SK-N-SH treated with all-trans-retinoic acid at 6 μM for 48 hours (cell line): ENCODE results near the gene PIWIL1.

Experiments used
- ATAC-seq: fragments of 200-7000 bp; cut with Tn5 transposase; 3 replicates; pipeline ENCODE4 v1.9.1; 2020; ENCODE audit warnings: mild to moderate bottlenecking, moderate library complexity
- ARNTL ChIP-seq: fragments of 450-650 bp; formaldehyde crosslinking; IDR thresholded peaks from 2 replicates; pipeline ENCODE4 v1.5.0; 2020; ENCODE audit warnings: low read depth, mild to moderate bottlenecking, moderate library complexity, borderline replicate concordance
- BACH2 ChIP-seq: fragments of 250-450 bp; sonication (Bioruptor Pico); IDR thresholded peaks from 2 replicates; pipeline ENCODE4 v1.9.0; 2021; ENCODE audit warnings: mild to moderate bottlenecking, borderline replicate concordance
- CSDC2 ChIP-seq: fragments of 250-450 bp; sonication (Bioruptor Pico); IDR thresholded peaks from 2 replicates; pipeline ENCODE4 v1.5.0; 2020; ENCODE audit warnings: mild to moderate bottlenecking, moderate library complexity
- ESRRG ChIP-seq: fragments of 250-450 bp; sonication (Bioruptor Pico); IDR thresholded peaks from 2 replicates; pipeline ENCODE4 v1.6.1; 2021; ENCODE audit warnings: mild to moderate bottlenecking
- ISL1 ChIP-seq: fragments of 250-450 bp; sonication (Bioruptor Pico); IDR thresholded peaks from 2 replicates; pipeline ENCODE4 v2.1.2; 2022; ENCODE audit warnings: mild to moderate bottlenecking, moderate library complexity
- OSR1 ChIP-seq: fragments of 250-450 bp; sonication (Bioruptor Pico); IDR thresholded peaks from 2 replicates; pipeline ENCODE4 v1.8.0; 2022; ENCODE audit warnings: moderate library complexity, mild to moderate bottlenecking, inconsistent platforms
- RARB ChIP-seq: fragments of 250-450 bp; sonication (Bioruptor Pico); IDR thresholded peaks from 2 replicates; pipeline ENCODE4 v1.8.0; 2021; ENCODE audit warnings: mild to moderate bottlenecking, moderate library complexity
- SNAI2 ChIP-seq: fragments of 250-450 bp; sonication (Bioruptor Pico); IDR thresholded peaks from 2 replicates; pipeline ENCODE4 v1.5.0; 2020; ENCODE audit warnings: mild to moderate bottlenecking, moderate library complexity
- TOX ChIP-seq: fragments of 250-450 bp; sonication (Bioruptor Pico); IDR thresholded peaks from 2 replicates; pipeline ENCODE4 v1.8.0; 2021; ENCODE audit warnings: mild to moderate bottlenecking, moderate library complexity, borderline replicate concordance
- ZC3H10 ChIP-seq: fragments of 250-450 bp; sonication (Bioruptor Pico); IDR thresholded peaks from 2 replicates; pipeline ENCODE4 v1.5.1; 2021; ENCODE audit warnings: mild to moderate bottlenecking, moderate library complexity
- ZFP3 ChIP-seq: fragments of 250-450 bp; sonication (Bioruptor Pico); IDR thresholded peaks from 2 replicates; pipeline ENCODE4 v1.5.0; 2020; ENCODE audit warnings: mild to moderate bottlenecking, moderate library complexity
- ZFP30 ChIP-seq: fragments of 450-650 bp; formaldehyde crosslinking; IDR thresholded peaks from 2 replicates; pipeline ENCODE4 v1.5.0; 2022; ENCODE audit warnings: mild to moderate bottlenecking, moderate library complexity
- ZNF565 ChIP-seq: fragments of 450-650 bp; formaldehyde crosslinking; conservative IDR thresholded peaks from 2 replicates; pipeline ENCODE4 v1.5.0; 2020; ENCODE audit warnings: low read depth, mild to moderate bottlenecking, moderate library complexity
- ZNF70 ChIP-seq: fragments of 450-650 bp; formaldehyde crosslinking; IDR thresholded peaks from 2 replicates; pipeline ENCODE4 v1.5.0; 2020; ENCODE audit warnings: mild to moderate bottlenecking, moderate library complexity
- ZNF8 ChIP-seq: fragments of 450-650 bp; formaldehyde crosslinking; IDR thresholded peaks from 2 replicates; pipeline ENCODE4 v1.5.0; 2020; ENCODE audit warnings: mild to moderate bottlenecking, moderate library complexity
- TF ChIP-seq, protein P1 (sequence below): fragments of 250-450 bp; sonication (Bioruptor Pico); IDR thresholded peaks from 2 replicates; pipeline ENCODE4 v1.5.0; 2020; ENCODE audit warnings: mild to moderate bottlenecking, moderate library complexity
- TF ChIP-seq, protein P2 (sequence below): fragments of 250-450 bp; sonication (Bioruptor Pico); IDR thresholded peaks from 2 replicates; pipeline ENCODE4 v1.5.1; 2021; ENCODE audit warnings: mild to moderate bottlenecking, moderate library complexity
- TF ChIP-seq, protein P3 (sequence below): fragments of 250-450 bp; sonication (Bioruptor Pico); IDR thresholded peaks from 2 replicates; pipeline ENCODE4 v1.8.0; 2021; ENCODE audit warnings: low read depth, mild to moderate bottlenecking, moderate library complexity, borderline replicate concordance
- TF ChIP-seq, protein P4 (sequence below): fragments of 250-450 bp; sonication (Bioruptor Pico); IDR thresholded peaks from 2 replicates; pipeline ENCODE4 v1.5.1; 2020; ENCODE audit warnings: low read depth, mild to moderate bottlenecking, moderate library complexity

Gene PIWIL1

DNA sequence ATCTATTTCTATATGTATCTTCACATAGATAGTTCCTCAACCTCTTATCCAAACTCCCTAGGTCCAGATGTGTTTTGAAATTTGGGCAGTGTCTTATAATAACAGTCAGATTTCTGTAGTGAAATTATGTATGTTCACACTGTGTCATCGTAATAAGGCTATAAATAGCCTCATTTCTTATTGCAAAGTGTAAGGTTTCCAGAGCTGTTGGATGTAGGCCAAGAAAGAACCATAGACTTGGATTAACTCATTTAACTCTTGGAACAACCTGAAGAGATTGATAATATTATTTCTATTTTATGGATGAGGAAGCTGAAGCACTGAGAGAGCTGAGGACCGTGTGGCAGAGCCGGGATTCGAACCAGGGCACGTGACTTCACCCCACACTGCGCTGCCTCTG is 49.0 kb upstream of the PIWIL1 start:
- no peak for TF ChIP-seq ZNF8 (CRISPR knock-in tag)
- TF ChIP-seq BACH2 (CRISPR knock-in tag), result no peak
- TF ChIP-seq, all 23 proteins: peak for 0

DNA sequence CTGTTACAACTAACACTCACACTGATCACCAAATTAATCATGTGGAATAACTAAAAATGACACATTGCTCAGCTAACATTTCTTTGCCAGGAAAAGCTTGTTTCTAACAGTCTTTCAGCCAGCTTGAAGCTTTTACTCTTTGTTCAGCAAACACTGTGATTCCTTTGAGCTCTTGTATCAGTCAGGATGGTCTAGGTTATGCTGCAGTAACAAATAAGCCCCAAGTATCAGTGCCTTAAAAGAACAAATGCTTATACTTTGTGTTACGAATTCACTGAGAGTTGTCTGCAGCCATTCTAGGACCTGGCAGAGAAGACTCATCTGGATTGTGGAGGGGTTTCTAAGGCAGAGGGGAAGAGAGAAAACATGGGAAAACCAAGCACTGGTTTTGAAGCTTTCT is 47.6 kb upstream of the PIWIL1 start:
- no peak for ATAC-seq
- TF ChIP-seq OSR1, result no peak
- TF ChIP-seq ZFP30 (CRISPR knock-in tag), result no peak
- no peak for TF ChIP-seq ZFP3 (CRISPR knock-in tag)
- TF ChIP-seq TOX, result no peak
- TF ChIP-seq, protein P1, sequence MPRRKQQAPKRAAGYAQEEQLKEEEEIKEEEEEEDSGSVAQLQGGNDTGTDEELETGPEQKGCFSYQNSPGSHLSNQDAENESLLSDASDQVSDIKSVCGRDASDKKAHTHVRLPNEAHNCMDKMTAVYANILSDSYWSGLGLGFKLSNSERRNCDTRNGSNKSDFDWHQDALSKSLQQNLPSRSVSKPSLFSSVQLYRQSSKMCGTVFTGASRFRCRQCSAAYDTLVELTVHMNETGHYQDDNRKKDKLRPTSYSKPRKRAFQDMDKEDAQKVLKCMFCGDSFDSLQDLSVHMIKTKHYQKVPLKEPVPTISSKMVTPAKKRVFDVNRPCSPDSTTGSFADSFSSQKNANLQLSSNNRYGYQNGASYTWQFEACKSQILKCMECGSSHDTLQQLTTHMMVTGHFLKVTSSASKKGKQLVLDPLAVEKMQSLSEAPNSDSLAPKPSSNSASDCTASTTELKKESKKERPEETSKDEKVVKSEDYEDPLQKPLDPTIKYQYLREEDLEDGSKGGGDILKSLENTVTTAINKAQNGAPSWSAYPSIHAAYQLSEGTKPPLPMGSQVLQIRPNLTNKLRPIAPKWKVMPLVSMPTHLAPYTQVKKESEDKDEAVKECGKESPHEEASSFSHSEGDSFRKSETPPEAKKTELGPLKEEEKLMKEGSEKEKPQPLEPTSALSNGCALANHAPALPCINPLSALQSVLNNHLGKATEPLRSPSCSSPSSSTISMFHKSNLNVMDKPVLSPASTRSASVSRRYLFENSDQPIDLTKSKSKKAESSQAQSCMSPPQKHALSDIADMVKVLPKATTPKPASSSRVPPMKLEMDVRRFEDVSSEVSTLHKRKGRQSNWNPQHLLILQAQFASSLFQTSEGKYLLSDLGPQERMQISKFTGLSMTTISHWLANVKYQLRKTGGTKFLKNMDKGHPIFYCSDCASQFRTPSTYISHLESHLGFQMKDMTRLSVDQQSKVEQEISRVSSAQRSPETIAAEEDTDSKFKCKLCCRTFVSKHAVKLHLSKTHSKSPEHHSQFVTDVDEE (CRISPR knock-in tag), result no peak
- TF ChIP-seq RARB (CRISPR knock-in tag), result no peak
- TF ChIP-seq ISL1 (CRISPR knock-in tag), result no peak
- TF ChIP-seq, protein P2, sequence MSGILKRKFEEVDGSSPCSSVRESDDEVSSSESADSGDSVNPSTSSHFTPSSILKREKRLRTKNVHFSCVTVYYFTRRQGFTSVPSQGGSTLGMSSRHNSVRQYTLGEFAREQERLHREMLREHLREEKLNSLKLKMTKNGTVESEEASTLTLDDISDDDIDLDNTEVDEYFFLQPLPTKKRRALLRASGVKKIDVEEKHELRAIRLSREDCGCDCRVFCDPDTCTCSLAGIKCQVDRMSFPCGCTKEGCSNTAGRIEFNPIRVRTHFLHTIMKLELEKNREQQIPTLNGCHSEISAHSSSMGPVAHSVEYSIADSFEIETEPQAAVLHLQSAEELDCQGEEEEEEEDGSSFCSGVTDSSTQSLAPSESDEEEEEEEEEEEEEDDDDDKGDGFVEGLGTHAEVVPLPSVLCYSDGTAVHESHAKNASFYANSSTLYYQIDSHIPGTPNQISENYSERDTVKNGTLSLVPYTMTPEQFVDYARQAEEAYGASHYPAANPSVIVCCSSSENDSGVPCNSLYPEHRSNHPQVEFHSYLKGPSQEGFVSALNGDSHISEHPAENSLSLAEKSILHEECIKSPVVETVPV (CRISPR knock-in tag), result no peak
- TF ChIP-seq, protein P3, sequence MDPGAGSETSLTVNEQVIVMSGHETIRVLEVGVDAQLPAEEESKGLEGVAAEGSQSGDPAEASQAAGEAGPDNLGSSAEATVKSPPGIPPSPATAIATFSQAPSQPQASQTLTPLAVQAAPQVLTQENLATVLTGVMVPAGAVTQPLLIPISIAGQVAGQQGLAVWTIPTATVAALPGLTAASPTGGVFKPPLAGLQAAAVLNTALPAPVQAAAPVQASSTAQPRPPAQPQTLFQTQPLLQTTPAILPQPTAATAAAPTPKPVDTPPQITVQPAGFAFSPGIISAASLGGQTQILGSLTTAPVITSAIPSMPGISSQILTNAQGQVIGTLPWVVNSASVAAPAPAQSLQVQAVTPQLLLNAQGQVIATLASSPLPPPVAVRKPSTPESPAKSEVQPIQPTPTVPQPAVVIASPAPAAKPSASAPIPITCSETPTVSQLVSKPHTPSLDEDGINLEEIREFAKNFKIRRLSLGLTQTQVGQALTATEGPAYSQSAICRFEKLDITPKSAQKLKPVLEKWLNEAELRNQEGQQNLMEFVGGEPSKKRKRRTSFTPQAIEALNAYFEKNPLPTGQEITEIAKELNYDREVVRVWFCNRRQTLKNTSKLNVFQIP (CRISPR knock-in tag), result no peak
- no peak for TF ChIP-seq ARNTL (CRISPR knock-in tag)
- no peak for TF ChIP-seq ESRRG (CRISPR knock-in tag)
- no peak for TF ChIP-seq ZNF565 (CRISPR knock-in tag)
- TF ChIP-seq ZNF70 (CRISPR knock-in tag), result no peak
- no peak for TF ChIP-seq ZC3H10 (CRISPR knock-in tag)
- TF ChIP-seq, protein P4, sequence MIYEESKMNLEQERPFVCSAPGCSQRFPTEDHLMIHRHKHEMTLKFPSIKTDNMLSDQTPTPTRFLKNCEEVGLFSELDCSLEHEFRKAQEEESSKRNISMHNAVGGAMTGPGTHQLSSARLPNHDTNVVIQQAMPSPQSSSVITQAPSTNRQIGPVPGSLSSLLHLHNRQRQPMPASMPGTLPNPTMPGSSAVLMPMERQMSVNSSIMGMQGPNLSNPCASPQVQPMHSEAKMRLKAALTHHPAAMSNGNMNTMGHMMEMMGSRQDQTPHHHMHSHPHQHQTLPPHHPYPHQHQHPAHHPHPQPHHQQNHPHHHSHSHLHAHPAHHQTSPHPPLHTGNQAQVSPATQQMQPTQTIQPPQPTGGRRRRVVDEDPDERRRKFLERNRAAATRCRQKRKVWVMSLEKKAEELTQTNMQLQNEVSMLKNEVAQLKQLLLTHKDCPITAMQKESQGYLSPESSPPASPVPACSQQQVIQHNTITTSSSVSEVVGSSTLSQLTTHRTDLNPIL (CRISPR knock-in tag), result no peak

More for the DNA sequence above, 49.0 kb upstream of the PIWIL1 start:
- ATAC-seq, result no peak

DNA sequence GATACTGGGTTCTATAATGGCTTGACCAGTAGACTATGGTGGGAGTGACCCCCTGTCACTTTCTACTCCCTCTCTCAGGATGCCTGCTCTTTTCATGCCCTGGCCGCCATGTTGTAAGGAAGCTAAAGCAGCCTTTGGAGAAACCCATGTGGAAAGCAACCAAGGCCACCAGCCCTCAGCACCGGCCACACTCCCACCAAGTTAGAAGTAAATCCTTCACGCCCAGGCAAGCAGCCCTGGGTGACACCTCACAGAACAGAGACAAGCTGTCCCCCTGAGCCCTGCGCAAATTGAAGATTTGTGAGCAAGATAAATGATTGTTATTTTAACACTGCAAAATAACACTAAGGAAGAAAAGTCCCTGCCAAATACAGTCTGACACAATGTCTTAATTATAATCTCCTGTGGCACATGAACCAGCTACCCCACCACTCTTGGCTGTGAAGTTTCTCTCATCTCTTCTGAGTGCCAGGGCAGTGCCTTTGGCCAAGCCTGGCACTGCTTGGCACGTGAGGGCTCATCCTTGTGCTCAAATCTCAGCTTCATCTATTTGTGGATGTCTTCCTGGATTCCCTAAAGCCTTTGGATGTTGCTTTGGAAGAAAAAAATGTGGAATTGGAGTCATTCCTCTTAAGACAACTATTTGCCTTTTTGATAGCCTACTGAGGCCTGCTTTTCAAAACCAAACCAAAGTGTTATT is 39.2 kb upstream of the PIWIL1 start:
- no peak for ATAC-seq
- TF ChIP-seq, protein P2 (CRISPR knock-in tag), result no peak
- TF ChIP-seq CSDC2 (no peak), ZC3H10 (CRISPR knock-in tag) (no peak), SNAI2 (CRISPR knock-in tag) (no peak), TOX (no peak), ZNF565 (CRISPR knock-in tag) (no peak), ZFP3 (CRISPR knock-in tag) (no peak)
- TF ChIP-seq, protein P1 (CRISPR knock-in tag), result no peak
- TF ChIP-seq, protein P4 (CRISPR knock-in tag), result no peak
- TF ChIP-seq, protein P3 (CRISPR knock-in tag), result no peak
